Skin of body (tissue), 2 donors: Measurements from ENCODE around the gene GABRA1. TPM values are rescaled to one million over a fixed set of nuclear protein-coding genes. Genes with fewer than 3 reads are reported as not detected.

ENCODE experiments used
- DNase-seq: peaks from one replicate; lab custom pipeline; 2025; lab: John Stamatoyannopoulos, UW
- total RNA-seq: library from RNA; depleted of rRNA; stranded (reverse); fragments of >200 nt; gene quantifications from one replicate; pipeline ENCODE4 v1.2.3, GENCODE V29; 2014

GABRA1 gene
- not detected for total RNA-seq

DNA sequence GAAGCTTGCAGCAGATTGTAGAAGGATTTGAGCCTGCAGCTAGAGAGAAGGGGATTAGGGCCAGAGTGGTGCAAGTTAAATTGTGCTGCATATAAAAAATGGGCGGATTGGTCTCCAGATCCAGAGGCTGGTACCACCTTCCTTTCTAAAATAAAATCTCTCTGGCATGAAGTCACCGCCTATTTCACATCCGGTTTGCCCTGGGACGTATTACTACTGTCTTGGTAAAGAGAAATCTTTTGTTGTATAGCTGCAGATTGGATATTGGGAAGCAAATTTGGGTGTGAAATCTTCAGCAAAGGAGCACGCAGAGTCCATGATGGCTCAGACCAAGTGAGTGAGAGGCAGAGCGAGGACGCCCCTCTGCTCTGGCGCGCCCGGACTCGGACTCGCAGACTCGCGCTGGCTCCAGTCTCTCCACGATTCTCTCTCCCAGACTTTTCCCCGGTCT is at the start of gene GABRA1:
Gene GABRA1, plus strand, starts transcription at position 180 of the 451 bp plus-strand sequence. CDS start 2,691 bp downstream, outside the sequence.
- no peak for DNase-seq

GRCh38 chr5:161799316-161799715 is 48.6 kb upstream of the GABRA1 start:
- DNase-seq, result no peak

DNA sequence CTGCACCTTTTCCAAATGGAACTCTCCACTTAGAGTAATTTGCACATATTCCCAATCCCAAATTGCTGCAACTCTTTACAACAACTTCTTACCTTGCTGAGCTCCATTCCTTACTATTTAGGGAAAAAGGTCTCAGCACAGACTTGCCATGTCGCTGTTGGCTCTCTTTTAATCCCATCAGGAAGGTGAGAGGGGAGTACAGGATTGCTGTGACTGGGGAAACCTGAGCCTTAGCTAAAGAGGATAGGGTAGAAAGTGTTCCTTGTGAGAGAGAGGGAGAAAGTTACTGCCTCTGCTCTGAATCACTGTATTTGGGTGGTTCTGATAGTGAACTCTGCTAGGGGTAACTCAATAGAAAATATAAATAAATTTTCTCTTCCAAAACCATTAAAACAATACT is 43.7 kb upstream of the GABRA1 start:
- no peak for DNase-seq

- DNase-seq, result no peak
Observed at GRCh38 chr5:161846746-161847145, 1.2 kb upstream of the GABRA1 start.

DNA sequence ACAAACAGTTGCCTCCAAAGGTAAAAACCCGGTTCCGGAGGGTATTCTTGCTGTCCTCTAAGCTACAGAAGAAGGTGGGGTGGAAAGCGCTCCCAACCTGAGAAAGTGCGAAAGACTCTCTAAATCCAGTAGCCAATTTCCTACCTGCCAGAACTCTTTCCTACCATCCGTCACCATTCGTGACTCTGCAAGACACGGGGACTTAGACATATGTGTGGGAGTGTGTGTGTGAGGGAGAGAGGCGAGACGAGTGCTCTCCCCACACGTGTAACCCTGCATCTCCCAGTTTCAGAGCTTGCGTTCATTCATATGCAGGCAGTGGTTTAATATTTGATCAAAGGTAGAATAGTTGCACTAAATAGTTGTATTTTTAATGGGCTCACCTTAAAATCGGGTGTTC is 473 bp upstream of the GABRA1 start:
- DNase-seq, result no peak

DNA sequence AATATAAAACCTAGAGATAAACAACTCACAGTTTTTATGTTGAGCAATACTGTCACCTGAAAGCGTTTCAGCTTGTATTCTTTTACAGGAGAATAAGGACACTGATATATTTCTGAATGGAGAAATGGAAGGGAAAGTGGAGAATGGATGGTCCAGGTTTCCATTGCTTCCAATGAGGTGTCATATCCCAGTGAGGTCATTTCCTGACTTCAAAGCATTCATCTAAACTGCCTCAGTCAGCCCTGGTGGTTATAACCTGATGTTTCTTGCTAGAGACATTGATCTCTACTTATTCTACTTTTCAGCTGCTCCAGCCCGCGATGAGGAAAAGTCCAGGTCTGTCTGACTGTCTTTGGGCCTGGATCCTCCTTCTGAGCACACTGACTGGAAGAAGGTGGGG is 2.6 kb downstream of the GABRA1 start:
- no peak for DNase-seq

DNA sequence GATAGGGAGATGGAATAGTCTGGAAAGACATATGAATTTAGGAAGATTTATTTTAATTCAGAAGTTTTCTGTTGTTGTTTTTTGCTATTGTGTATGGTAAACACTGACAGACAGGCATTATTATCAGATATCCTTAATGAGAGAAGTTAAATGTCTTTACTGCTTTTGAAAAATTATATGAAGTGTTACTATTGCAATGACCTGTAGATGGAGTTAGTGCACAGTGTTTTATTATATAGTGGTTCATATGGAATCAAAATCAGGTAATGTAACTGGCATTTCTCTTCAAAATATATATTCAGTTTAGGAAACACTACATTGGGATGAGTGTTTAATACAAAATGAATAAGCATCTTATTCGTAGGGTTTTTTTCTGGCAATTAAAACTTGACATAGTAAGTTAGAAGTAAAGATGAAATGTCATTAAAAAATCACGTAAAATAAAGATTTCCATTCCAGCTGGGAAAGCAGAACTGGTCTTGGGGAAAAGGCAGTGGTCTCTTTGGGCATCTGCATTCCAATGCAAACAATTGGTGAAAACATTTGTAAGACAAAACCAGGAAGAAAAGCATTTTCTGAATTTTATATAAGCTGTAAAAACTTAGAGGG is 3.9 kb downstream of the GABRA1 start:
- DNase-seq, result no peak

GRCh38 chr5:161857358-161857757 is 9.4 kb downstream of the GABRA1 start:
- no peak for DNase-seq

- DNase-seq, result no peak
Observed at GRCh38 chr5:161863259-161863658, 15.3 kb downstream of the GABRA1 start.

- no peak for DNase-seq
Observed at GRCh38 chr5:161863811-161864210, 15.9 kb downstream of the GABRA1 start.

DNA sequence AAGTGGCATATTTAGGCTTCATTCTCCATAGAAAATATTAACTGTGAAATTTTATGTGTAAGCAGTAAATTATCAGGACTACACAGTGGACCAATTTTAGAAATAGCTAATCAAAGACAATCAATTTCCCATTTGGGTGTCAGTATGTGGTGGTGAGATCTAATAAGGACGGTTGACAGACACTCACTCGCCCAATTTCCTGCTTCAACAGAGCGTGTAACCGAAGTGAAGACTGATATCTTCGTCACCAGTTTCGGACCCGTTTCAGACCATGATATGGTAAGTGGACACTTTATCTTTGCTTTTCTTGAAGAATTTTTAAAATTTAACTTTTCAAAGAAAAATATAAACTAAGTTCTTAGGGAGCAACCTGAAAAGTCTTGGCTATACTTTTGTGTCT is 17.6 kb downstream of the GABRA1 start:
- DNase-seq, result no peak

DNA sequence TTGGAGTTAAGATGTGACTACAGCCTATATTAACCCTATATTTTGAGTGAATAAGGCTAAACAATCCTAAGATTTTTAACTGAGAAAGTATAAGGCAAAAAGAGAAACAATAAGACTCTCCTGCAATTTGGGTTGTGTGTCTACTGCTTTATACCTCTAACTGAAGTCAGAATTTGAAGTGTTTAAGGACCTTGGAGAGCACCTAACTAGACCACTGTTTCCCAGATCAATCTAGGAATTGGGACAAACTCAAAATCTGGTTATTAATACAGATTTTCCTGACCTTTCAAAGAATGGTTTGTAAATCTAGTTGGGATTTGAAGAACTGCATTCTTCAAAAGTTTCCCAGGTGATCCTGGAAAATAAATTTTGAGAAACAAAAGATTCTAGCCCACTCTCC is 42.1 kb downstream of the GABRA1 start:
- no peak for DNase-seq

GRCh38 chr5:161895514-161895913 is 47.6 kb downstream of the GABRA1 start:
- DNase-seq, result no peak

- no peak for DNase-seq
Observed at GRCh38 chr5:161897033-161897432, 49.1 kb downstream of the GABRA1 start.

GRCh38 chr5:161899590-161899989 is 51.7 kb downstream of the GABRA1 start:
- no peak for DNase-seq

DNA sequence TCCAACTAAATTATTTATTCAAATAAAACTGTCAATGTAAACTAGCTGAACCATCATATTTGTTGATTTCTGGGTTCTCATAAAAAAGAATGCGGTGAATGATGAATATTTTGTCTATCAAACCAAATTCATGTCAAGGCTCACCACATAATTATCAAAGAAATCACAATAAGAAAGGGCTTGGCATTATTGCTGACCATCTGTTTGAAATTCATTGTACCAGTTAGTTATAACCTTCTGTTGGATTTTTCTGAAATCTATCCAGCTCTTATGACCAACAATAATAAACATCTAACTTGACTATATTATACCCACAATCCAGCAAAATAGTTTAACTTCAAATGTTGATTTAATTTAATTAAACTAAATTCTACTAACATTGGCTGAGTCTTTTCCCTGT is 53.1 kb downstream of the GABRA1 start:
- no peak for DNase-seq

DNA sequence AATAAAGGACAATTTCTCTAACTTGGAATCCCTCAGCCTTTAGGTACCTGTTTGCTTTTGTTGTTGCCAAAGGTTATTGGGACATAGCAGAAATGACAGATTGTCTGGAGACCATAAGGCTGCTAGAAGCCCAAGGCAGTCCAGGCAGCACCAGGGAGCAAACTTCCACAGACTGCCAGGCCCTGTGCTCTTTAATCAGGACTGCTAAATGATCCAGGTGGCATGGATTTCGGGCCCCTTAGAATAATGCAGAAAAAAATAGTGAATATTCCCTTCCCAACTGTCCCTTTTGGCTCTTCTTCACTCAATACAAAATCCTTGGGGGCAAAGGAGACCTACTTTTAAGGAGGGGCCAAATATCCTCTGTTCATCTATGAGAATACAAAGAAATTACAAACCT is 73.9 kb downstream of the GABRA1 start:
- no peak for DNase-seq

GRCh38 chr5:161924270-161924669 is 76.3 kb downstream of the GABRA1 start:
- DNase-seq, result no peak

GRCh38 chr5:161925960-161926359 is 78.0 kb downstream of the GABRA1 start:
- no peak for DNase-seq

GRCh38 chr5:161934486-161934885 is 86.6 kb downstream of the GABRA1 start:
- DNase-seq, result no peak

DNA sequence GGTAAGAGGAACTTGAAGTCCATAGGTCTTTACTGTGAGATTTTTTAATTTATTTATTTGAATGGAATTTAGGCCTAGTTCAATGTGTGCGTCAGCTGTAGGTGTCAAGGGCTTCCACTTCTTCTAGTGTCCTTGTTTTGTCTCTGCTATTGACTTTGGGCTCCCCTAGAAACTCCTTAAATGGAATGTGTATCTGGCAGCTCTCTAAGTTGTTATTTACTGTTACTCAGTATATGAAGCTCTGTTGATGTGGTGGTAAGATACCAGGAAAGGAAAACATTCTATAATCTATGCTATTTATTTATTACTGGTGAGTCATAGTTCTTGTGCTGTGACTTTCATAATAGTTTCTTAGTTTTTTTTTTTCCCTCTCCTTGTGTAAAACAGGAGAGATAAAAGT is 97.1 kb downstream of the GABRA1 start:
- DNase-seq, result no peak

- DNase-seq, result no peak
Observed at GRCh38 chr5:161946911-161947310, 99.0 kb downstream of the GABRA1 start.
